Activated T-helper 1 cell treated with anti-CD3 and anti-CD28 coated beads, Interleukin-2, amount 50 U/mL, for 16 hours (primary cell): ENCODE data around the gene SKP1.
A peak's percentile ranks its signal among the peaks of the same experiment; 100 is the strongest.
"Not testable (repeated sequence)": the region's sequence is repeated elsewhere in the genome, so short reads cannot be mapped to it uniquely, and the experiment has no call there.

Experiments used
- DNase-seq, 2 donors: peaks; one replicate each; pipeline ENCODE4 v3.0.0-alpha.2; 2020; ENCODE audit warnings: low read depth in 1 of 2, low spot score in 1 of 2

SKP1 gene

GRCh38 chr5:134176511-134177368, at the start of gene SKP1:
TSS of gene SKP1 (minus strand) at chr5:134176950. CDS start at chr5:134174022, 2,928 bp downstream.
- DNase-seq: peak; percentile 71 to 76

GRCh38 chr5:134225780-134226440, 49.2 kb upstream of the SKP1 start, which contains the start of gene PPP2CA:
TSS of gene PPP2CA (minus strand) at chr5:134226073. CDS start at chr5:134225861, 212 bp downstream.
- peak; percentile 97 to 99 for DNase-seq

GRCh38 chr5:134224888-134225779, 48.4 kb upstream of the SKP1 start:
- peak; percentile 15 to 48 for DNase-seq

GRCh38 chr5:134223406-134224248, 46.9 kb upstream of the SKP1 start:
- DNase-seq: no peak

GRCh38 chr5:134221690-134222089, 44.9 kb upstream of the SKP1 start:
- not testable (repeated sequence) for DNase-seq

GRCh38 chr5:134215757-134216156, 39.0 kb upstream of the SKP1 start:
- no peak for DNase-seq

- not testable (repeated sequence) for DNase-seq
Observed at GRCh38 chr5:134211263-134212031, 34.7 kb upstream of the SKP1 start.

GRCh38 chr5:134209477-134210245, 32.9 kb upstream of the SKP1 start:
- no peak for DNase-seq

- DNase-seq: no peak
Observed at GRCh38 chr5:134207696-134208095, 30.9 kb upstream of the SKP1 start.

- no peak for DNase-seq
Observed at GRCh38 chr5:134206627-134207160, 29.9 kb upstream of the SKP1 start.

- DNase-seq: no peak
Observed at GRCh38 chr5:134204575-134204974, 27.8 kb upstream of the SKP1 start.

- DNase-seq: no peak
Observed at GRCh38 chr5:134203630-134204029, 26.9 kb upstream of the SKP1 start.

GRCh38 chr5:134195666-134196065, 18.9 kb upstream of the SKP1 start:
- DNase-seq: no peak

- no peak for DNase-seq
Observed at GRCh38 chr5:134189031-134189430, 12.3 kb upstream of the SKP1 start.

GRCh38 chr5:134188092-134188491, 11.3 kb upstream of the SKP1 start:
- no peak for DNase-seq

GRCh38 chr5:134184155-134185135, 7.7 kb upstream of the SKP1 start:
- peak; percentile 56 to 59 for DNase-seq

- DNase-seq: no peak
Observed at GRCh38 chr5:134183481-134183880, 6.7 kb upstream of the SKP1 start.

- no peak for DNase-seq
Observed at GRCh38 chr5:134178096-134178419, 1.3 kb upstream of the SKP1 start.
